HG03108 (cell line): ENCODE results near the gene IL13.

Experiments used
- ATAC-seq: cut with Tn5 transposase; IDR thresholded peaks from one replicate; pipeline ENCODE4 v1.9.1; 2021; ENCODE audit warnings: moderate library complexity; ENCODE audit not compliant: unreplicated experiment

Gene IL13

DNA sequence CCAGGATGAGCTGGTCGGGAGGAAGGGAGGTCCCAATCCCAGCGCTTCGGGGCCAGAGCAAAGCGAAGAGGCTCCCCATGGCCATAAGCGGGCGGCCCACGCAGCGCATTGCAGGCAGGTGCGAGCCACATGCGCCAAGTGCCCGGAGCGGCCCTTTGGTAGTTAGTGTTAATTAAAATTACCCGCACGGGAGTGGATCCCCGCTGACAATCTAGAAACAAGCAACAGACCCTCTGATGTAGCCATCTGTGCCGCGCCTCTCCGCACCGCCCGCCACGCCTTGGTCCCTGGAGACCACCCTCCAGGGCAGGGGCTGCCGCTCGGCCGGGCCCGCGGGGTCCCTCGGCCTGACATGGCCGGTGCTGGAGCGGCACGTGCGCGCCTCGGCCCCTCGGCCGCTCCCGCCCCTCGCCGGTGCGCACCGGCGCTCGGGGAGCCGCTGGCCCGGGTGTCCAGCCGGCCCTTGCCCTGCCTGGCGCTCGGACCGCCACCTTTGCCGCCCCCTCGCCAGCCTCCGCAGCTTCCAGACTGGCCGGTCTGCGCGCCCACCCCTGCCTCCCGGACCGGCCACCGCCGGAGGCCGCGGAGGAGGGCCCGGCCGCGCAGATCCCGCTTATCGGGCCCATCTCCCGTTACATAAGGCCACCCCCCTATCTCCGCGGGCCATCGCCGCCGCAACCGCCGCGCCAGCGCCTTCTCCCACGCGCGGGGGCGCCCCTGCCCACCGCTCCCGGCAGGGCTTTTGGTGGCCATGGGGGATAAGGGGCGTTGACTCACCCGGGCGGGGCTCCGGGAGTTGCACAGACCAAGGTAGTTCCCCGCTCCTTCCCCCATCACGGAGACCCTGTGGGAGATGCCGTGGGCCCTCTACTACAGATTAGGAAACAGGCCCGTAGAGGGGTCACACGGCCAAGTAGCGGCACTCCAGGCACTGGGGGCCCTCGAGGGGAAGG is 1.9 kb upstream of the IL13 start:
- ATAC-seq = no peak

DNA sequence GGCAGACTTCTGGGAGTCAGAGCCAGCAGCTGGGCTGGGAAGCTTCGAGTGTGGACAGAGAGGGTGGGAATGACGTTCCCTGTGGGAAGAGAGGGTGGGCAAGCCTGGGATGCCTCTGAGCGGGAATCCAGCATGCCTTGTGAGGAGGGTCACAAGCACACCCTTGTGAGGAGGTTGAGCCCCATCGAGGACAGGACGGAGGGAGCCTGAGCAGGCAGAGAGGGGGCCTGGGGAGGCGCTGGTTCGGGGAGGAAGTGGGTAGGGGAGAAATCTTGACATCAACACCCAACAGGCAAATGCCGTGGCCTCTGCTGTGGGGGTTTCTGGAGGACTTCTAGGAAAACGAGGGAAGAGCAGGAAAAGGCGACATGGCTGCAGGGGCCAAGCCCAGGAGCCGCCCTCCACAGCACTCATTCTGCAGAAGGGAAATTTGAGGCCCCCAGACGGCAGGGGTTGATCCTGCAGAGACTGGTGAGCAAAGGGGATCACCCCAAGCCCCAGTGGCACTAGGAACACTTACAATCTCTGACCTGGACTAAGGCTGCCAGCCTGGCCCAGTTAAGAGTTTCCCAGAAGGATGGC is 1.1 kb upstream of the IL13 start:
- ATAC-seq = no peak

DNA sequence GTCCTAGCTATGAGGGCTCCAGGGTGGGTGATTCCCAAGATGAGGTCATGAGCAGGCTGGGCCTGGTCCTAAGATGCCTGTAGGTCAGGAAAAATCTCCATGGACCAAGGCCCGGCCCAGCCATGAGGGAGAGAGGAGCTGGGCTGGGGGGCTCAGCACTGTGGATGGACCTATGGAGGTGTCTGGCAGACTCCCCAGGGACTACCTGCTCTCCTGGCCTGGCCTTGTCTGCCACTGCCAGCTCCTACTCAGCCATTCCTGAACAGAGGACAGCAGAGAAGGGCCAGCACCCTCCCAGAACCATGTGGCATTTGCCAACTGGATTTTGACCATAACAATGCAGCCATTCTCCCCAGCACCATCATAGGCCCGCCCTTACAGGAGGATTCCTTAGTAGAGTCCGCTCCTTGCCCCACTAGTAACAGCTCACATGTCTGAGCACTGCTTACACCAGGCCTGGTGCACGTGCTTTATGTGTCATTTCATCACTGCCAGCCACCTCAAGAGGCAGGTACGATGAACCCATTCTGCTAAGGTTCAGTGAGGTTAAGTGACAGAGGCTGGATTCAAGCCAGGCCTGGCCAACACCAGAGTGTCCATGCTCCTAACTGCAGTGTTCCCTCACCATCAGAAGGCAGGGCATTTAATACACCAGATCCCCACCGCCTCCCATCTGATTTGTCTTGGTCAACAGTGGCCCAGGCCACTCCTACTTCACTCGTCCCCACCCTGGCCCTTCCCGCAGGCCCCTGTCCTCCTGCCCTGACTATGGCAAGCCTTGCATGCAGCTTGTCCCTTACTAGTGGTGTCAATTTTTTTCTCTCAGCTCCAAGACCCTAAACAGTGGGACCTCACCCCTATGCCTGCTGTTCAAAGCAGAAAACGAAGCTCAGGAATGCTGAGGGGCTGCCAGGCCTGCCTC is 669 bp downstream of the IL13 start:
- ATAC-seq = no peak

DNA sequence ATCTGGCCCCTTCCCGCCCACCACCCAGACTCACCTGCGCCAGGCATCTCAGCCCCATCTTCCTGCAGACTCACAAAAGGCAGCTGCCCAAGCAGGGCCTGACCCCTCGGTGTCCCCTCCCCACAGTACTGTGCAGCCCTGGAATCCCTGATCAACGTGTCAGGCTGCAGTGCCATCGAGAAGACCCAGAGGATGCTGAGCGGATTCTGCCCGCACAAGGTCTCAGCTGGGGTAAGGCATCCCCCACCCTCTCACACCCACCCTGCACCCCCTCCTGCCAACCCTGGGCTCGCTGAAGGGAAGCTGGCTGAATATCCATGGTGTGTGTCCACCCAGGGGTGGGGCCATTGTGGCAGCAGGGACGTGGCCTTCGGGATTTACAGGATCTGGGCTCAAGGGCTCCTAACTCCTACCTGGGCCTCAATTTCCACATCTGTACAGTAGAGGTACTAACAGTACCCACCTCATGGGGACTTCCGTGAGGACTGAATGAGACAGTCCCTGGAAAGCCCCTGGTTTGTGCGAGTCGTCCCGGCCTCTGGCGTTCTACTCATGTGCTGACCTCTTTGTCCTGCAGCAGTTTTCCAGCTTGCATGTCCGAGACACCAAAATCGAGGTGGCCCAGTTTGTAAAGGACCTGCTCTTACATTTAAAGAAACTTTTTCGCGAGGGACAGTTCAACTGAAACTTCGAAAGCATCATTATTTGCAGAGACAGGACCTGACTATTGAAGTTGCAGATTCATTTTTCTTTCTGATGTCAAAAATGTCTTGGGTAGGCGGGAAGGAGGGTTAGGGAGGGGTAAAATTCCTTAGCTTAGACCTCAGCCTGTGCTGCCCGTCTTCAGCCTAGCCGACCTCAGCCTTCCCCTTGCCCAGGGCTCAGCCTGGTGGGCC is 1.9 kb downstream of the IL13 start:
- no peak for ATAC-seq

DNA sequence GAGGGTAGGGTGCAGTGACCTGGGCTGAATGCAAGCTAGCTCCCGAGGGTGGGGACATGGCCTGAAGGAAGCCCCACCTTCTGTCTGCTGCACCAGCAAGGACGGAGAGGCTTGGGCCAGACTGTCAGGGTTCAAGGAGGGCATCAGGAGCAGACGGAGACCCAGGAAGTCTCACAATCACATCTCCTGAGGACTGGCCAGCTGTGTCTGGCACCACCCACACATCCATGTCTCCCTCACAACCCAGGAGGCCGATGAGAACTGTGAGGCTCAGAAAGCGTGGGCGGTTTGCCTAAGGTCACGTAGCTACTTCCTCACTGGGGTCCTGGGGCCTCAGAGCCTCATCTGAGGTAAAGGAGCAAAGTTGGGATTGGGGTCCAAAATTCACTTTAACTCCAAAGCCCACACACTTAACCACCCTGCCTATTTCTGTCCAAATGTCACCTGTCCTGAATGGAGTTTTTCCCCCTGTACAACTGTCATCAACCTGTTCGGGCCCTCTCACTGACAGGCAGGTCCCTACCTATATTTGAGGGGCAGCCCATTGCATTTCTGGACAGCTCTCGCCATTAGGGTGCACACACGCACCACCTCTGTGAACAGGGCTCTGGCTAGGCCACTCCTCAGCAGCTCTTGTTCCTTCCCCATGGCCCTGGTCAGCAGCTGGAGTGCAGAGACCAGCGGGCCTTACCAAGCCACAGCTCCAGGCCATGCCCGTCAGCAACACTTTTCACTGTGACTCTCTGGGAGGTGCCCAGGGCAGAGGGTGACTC is 3.4 kb downstream of the IL13 start:
- ATAC-seq = no peak

DNA sequence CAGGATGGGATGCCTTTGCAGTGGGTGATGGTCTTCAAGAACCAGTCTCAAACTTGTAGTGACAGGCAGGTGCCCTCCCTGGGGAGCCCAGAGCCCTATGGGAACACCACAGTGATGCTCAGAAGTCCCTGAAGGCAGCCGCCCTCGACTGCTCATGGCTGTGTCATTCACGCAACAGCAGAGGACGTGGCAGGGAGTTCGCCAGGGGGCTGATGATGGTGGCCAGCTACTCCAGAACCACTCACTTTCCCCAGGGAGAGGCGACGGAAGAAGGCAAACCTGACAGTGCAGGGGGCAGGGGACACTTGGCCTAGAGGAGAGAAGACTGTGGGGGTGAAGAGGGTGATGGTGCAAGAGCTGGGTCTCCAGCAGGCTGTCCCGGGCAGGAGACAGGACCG is 4.0 kb downstream of the IL13 start:
- no peak for ATAC-seq

DNA sequence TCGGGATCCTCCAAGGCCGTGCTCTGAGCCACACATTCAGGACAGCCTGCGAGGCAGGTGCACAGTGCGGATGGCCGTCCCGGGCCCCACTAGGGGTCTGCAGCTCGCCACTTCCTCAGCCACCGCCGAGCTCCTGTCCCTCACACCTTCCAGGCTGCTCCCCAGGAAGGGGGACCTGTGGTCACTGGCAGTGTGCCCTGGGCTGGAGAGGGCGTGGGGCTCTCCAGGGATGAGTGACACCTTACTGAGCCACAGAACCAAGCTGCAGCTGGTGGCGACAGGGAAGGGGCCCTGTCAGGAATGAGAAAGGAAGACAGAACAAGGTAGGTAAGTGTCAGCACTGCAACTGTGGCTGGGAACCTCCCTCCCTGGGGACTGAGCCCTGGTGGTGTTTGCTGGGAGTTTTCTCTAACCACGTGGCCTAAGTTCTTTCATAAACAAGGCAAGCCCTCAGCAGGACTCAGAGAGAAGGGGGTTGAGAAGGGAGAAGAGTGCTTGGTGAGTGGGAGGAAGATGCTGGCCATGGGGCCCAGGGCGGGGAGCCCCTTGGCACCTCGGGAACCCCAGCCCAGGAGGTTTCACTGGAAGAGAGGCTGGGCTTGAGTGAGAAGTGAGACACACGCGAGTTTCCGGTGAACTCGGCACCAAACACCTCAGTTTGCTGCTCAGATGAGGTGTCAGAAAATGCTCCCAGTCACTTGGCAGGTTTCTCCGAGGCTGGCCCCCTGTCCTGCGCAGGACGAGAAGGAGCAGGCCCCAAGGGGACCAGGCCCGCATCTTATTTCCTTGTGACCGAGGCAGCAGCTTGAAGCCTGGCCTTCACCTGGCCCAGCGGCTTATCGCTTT is 5.2 kb downstream of the IL13 start:
- peak; percentile 59 for ATAC-seq

DNA sequence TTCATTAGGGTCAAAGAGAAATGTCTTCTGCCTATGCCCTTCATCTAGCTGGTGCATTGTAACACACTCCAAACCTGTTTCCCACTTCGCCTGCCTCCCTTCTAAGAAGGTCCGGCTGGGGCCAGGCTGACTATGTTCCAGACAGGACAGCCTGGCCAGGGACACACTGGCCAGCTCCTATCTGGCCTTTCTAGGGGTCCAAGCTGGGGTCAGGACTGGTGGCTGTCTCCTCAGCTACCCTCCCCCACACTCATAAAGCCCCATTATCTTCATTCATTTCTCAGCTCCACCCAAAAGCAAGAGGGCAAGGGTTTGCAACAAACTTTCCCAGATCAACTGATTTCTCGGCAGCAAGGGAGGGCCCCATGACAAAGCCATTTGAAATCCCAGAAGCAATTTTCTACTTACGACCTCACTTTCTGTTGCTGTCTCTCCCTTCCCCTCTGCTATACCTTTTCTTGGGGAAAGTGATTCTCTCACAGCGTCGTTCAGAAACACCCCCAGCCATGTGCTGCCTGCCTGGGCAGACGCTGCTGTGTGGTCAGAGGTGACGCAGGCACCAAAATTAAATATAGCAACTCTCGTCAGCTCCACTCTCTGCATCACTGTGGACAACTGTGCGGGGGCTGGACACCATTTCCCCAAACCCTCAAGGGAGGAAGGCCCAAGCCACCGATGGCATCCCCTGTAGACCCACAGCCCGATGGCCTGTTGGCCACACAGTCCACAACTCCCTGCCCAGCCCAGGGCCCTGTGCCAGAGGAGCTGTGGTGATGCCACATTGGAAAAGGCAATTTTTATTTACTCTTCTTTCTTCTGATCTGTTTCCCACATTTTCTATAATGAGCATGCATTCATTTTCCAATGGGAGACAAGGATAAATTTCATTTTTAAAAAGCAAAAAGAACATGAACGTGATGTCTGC is 6.1 kb downstream of the IL13 start:
- ATAC-seq = peak; percentile 44

DNA sequence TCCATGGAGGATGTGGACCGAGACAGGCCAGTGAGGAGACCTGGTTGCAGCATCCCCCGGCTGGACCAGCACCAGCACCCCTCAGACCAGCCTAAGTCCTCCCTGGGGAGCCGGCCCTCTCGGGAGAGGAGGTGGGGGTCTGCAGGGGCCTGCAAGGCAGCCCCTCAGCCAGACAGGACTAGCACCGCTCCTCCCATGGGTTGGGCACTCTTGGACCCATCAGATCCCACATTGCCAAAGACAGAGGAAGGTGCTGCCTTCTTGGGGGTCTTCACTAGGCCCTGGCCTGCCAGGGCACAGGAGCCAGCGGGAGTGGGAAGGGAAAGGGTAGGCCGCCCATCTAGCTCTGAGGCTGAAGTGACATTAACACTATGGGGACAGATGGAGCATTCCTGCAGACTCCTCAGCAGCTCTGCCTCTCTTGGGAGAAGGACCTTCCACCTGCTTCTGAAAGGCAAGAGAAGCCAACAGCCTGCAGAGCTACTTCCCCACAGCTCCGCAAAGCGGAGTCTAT is 6.8 kb downstream of the IL13 start:
- ATAC-seq = no peak

DNA sequence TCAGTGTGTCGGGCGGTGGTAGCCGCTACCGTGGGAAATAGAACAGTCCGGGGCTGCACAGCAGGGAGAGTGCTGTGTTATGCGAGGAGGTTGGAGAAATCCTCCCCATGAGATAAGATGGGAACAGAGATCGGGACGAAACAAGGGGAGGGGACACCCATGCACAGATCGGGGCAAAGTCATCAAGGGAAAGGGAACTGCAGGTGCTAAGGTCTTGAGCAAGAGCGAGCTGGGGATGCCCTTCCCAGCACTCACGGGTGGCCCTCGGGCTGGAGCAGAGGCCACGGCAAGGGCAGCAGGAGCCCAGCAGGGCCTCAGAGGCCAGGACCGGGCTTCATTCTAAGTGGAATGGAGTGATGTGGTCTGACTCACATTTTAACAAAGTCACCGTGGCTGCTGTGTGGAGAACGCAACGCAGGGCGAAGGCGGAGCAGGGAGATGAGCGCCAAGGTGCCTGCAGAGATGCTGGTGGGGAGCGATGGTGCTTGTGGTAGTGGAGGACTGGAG is 7.7 kb downstream of the IL13 start:
- ATAC-seq = no peak

DNA sequence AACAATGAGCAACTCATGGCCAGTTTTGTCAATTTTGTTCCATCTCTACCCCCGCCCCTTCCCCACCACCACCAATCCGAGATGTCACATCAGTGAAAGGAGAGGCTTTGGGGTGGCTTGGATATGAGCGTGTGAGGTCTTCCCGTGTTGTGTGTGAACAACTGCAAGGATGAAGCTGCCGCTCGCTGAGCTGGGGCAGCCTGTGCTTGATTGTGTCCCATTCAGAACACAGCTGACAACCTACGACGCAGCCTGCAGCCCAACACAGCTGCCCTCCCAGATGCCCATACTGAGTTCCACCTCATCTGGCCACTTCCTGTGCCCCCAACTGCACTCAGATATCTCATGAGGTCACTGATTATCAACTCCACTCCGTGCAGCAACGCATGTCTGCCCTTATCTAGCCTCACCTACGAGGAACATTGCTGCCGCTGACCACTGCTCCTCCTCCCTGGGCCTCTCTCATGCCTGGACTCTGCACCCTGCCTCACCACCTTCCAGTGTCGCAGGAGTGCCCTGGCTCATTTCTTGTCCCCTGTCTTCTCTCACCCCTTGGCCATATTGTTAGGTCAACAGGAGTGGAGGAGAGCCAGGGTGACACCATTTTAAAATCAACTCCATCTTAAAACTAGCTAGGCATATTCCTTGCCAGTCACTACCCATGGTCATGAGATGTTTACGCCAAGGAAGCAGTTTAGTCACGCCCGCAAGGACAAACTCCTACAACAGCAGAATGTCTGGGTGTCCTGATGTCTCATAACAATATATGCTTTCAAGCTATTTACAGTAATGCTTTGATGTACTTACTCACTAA is 8.5 kb downstream of the IL13 start:
- ATAC-seq = no peak

DNA sequence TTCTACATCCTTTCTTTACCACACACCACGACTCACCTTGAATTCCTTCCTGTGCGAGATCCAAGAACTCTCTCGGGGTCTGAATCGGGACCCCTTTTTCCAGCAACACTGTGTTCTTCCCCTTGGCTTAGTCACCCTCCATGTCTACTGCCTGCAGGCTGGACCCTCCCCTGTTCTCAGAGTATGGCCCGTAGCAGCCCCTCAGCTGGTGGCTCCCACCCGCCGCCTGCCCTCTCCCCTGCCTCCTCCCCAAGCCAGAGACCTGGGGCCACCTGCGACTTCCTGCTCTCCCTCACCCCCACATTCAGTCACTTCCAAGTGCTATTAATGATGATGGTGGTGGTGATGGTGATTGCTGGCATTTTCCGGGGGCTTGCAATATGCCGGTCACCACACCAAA is 9.3 kb downstream of the IL13 start:
- ATAC-seq = no peak

DNA sequence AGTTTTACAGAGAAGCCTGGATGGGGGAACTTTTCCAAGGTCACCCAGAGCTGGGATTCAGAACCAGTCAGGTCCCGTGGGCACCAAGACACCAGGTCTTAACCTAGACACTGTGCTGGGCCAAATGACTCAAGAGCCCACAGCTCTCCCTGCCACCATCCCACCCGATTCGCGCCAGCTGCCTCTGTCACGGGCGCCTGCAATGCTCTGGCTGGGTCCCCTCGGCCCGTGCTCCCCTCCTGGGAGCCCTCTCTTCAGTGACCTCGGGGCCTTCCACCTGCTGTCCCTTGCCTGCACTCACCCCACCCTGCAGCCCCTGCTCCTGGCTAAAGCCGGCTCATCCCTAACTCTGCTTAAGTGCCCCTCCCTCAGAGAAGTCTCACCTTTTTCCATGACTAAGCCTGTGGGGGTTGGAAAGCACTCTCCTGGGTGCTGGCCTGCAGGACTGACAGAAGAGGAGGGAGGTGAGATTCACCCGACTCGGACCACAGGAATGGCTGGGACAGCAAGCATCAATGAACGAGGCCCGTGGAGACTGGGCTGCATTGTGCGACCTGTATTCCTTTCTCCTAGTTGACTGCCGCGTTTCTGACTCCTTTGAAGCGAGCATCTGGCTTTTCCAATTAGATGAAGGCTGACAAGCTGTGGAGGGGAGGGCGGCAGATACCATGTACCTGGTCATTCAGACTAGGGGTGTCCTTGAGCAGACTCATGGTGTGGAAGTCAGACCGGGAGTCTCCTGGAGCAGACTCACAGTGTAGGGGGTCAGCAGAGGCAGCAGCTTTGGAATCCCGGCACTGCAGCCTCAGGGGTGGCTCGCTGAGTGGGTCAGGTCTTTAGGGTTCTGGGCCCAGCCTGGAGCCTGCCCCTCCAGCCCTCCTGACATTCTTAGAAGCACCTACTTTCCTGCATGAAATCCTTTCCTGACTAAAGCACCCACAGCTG is 10.1 kb downstream of the IL13 start:
- ATAC-seq = no peak

DNA sequence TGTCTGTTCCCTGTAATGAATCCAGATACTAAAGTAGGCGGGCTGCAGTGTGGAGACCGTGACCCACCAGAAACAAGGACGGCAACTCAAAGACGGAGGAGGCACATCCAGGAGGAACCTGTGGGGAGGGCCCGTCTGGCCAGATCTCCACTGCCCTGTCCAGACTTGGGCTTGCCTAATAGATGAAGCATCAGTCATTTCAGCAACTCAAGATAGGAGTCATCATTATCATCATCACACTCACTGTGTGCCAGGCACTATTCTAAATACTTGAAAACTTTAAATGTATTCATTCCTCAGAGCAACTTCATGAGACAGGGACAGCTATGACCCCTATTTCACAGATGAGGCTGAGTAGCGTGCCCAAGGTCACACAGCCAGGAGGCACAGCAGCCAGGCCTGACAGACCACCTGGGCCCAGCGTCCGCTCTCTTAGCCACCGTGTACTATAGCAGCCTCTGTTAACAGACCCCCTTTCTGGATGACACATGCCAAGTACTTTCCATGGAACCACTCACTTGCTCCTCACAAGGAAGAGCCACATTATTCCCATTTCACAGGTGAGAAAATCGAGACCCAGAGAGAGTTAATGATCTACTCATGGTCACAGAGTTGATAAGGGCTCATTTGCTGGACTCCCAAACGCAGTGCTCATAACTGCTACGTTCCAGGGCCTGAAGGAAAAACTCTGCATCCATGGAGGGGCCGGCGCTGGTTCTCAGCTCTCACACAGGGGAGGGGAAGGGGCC is 10.9 kb downstream of the IL13 start:
- no peak for ATAC-seq

DNA sequence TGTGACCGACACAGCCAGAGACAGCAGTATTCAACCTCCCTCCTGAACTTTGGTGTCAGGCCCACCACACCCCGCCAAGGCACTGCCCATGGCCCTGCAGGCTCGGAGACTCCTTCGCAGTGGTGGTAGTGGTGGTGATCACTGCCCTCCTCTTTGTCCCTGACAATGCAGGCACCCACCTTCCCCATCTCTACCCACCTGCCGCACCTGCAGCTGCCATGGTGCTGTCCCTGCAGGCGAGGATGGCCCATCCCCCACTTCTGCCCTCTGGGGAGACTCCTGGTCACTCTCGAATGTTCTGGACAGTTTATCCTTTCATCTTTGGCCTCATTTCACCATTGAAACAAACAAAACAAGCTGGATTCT is 11.5 kb downstream of the IL13 start:
- no peak for ATAC-seq
